ENCODE data around the gene PIRT.

The PIRT gene

DNA sequence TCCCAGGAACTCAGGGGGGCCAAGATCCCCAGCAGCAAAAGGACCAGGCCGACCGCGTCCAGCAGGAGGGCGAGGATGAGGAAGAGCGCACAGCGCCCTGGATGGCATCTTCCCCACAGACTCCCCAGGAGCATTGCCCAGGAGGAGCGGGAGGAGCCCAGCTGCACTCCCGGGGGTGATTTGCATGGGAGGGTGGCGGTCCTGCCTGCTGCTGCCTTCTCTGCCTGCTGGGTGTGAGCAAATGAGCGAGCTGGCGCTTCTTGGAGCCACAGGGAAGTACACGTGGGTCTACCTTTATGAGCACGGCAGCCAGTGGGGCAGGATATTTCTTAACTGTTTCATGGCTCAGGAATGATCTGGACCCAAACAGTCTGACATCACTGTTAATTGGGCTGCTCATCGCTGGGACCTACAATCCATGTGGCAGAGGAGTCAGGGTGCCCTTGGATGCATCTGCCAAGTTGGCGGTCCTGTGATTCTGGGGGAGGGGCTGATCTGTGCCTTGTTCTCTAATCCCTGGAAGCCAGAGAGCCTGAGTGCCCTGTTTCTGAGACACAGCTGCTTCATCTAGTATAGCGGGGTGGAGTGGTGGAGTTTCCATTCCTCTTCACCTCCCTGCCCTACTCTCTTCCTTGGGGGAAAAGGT is 33.9 kb downstream of the PIRT start, which contains the start of gene TMEM238L:
TMEM238L (minus strand) TSS at position 270 of the 646 bp plus-strand sequence; CDS start at position 134, 136 bp downstream.
- TF ChIP-seq ZNF70 (CRISPR knock-in tag; IDR thresholded peaks at IDR 0.05) (no peak), ZNF8 (CRISPR knock-in tag; IDR thresholded peaks at IDR 0.05) (no peak), ZC3H10 (CRISPR knock-in tag; IDR thresholded peaks at IDR 0.05) (no peak), ISL1 (CRISPR knock-in tag; IDR thresholded peaks at IDR 0.05) (no peak), ARNTL (CRISPR knock-in tag; IDR thresholded peaks at IDR 0.05; ENCODE audit: borderline replicate concordance, low read depth) (no peak), ZNF565 (CRISPR knock-in tag; conservative IDR thresholded peaks at IDR 0.05; ENCODE audit: low read depth) (no peak), GLIS3 (CRISPR knock-in tag; IDR thresholded peaks at IDR 0.05) (no peak), ZFP3 (CRISPR knock-in tag; IDR thresholded peaks at IDR 0.05) (no peak), CSDC2 (CRISPR knock-in tag; IDR thresholded peaks at IDR 0.05) (no peak), SNAI2 (CRISPR knock-in tag; IDR thresholded peaks at IDR 0.05) (no peak), CREB5 (CRISPR knock-in tag; IDR thresholded peaks at IDR 0.05; ENCODE audit: low read depth) (no peak), RARB (CRISPR knock-in tag; IDR thresholded peaks at IDR 0.05) (no peak), TOX (CRISPR knock-in tag; IDR thresholded peaks at IDR 0.05; ENCODE audit: borderline replicate concordance) (no peak), BACH2 (CRISPR knock-in tag; IDR thresholded peaks at IDR 0.05; ENCODE audit: borderline replicate concordance) (no peak), ZFP30 (CRISPR knock-in tag; IDR thresholded peaks at IDR 0.05) (no peak), CSRNP3 (CRISPR knock-in tag; IDR thresholded peaks at IDR 0.05) (no peak), ESRRG (CRISPR knock-in tag; IDR thresholded peaks at IDR 0.05) (no peak)
- TF ChIP-seq, protein P1, sequence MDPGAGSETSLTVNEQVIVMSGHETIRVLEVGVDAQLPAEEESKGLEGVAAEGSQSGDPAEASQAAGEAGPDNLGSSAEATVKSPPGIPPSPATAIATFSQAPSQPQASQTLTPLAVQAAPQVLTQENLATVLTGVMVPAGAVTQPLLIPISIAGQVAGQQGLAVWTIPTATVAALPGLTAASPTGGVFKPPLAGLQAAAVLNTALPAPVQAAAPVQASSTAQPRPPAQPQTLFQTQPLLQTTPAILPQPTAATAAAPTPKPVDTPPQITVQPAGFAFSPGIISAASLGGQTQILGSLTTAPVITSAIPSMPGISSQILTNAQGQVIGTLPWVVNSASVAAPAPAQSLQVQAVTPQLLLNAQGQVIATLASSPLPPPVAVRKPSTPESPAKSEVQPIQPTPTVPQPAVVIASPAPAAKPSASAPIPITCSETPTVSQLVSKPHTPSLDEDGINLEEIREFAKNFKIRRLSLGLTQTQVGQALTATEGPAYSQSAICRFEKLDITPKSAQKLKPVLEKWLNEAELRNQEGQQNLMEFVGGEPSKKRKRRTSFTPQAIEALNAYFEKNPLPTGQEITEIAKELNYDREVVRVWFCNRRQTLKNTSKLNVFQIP (CRISPR knock-in tag; IDR thresholded peaks at IDR 0.05; ENCODE audit: borderline replicate concordance, low read depth), result no peak
- TF ChIP-seq, protein P2, sequence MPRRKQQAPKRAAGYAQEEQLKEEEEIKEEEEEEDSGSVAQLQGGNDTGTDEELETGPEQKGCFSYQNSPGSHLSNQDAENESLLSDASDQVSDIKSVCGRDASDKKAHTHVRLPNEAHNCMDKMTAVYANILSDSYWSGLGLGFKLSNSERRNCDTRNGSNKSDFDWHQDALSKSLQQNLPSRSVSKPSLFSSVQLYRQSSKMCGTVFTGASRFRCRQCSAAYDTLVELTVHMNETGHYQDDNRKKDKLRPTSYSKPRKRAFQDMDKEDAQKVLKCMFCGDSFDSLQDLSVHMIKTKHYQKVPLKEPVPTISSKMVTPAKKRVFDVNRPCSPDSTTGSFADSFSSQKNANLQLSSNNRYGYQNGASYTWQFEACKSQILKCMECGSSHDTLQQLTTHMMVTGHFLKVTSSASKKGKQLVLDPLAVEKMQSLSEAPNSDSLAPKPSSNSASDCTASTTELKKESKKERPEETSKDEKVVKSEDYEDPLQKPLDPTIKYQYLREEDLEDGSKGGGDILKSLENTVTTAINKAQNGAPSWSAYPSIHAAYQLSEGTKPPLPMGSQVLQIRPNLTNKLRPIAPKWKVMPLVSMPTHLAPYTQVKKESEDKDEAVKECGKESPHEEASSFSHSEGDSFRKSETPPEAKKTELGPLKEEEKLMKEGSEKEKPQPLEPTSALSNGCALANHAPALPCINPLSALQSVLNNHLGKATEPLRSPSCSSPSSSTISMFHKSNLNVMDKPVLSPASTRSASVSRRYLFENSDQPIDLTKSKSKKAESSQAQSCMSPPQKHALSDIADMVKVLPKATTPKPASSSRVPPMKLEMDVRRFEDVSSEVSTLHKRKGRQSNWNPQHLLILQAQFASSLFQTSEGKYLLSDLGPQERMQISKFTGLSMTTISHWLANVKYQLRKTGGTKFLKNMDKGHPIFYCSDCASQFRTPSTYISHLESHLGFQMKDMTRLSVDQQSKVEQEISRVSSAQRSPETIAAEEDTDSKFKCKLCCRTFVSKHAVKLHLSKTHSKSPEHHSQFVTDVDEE (CRISPR knock-in tag; IDR thresholded peaks at IDR 0.05), result no peak
- no peak for ATAC-seq

DNA sequence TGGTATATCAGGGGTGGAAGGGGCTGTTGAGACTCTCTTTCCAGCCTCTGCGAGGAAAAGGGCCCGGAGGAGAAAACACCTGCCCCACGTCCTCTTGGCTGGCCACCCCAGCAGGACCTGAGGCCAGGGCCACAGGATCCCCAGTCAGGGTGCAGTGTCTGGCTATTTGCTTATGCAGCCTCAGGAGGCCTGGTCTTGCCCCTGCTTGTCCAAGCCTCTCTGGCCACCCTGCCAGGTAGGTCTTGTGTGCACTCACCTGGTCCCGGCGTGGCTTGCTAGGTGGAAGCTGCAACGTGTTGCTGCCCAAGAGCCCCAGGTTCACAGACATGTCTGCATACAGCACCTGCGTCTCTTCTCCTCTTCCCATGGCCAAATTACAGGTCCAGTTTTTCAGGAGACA is 34.5 kb downstream of the PIRT start:
- ATAC-seq, result no peak
- TF ChIP-seq, protein P1 (CRISPR knock-in tag; IDR thresholded peaks at IDR 0.05; ENCODE audit: borderline replicate concordance, low read depth), result no peak
- TF ChIP-seq BACH2 (CRISPR knock-in tag; IDR thresholded peaks at IDR 0.05; ENCODE audit: borderline replicate concordance), result no peak
- no peak for TF ChIP-seq ZNF8 (CRISPR knock-in tag; IDR thresholded peaks at IDR 0.05)
- TF ChIP-seq ZNF565 (CRISPR knock-in tag; conservative IDR thresholded peaks at IDR 0.05; ENCODE audit: low read depth), result no peak
- no peak for TF ChIP-seq ZC3H10 (CRISPR knock-in tag; IDR thresholded peaks at IDR 0.05)
- no peak for TF ChIP-seq ESRRG (CRISPR knock-in tag; IDR thresholded peaks at IDR 0.05)
- TF ChIP-seq ZFP3 (CRISPR knock-in tag; IDR thresholded peaks at IDR 0.05), result no peak
- TF ChIP-seq CREB5 (CRISPR knock-in tag; IDR thresholded peaks at IDR 0.05; ENCODE audit: low read depth), result no peak
- TF ChIP-seq SNAI2 (CRISPR knock-in tag; IDR thresholded peaks at IDR 0.05), result no peak
- TF ChIP-seq, protein P2 (CRISPR knock-in tag; IDR thresholded peaks at IDR 0.05), result no peak
- TF ChIP-seq ISL1 (CRISPR knock-in tag; IDR thresholded peaks at IDR 0.05), result no peak
- TF ChIP-seq ZFP30 (CRISPR knock-in tag; IDR thresholded peaks at IDR 0.05), result no peak
- no peak for TF ChIP-seq GLIS3 (CRISPR knock-in tag; IDR thresholded peaks at IDR 0.05)
- no peak for TF ChIP-seq ARNTL (CRISPR knock-in tag; IDR thresholded peaks at IDR 0.05; ENCODE audit: borderline replicate concordance, low read depth)
- TF ChIP-seq RARB (CRISPR knock-in tag; IDR thresholded peaks at IDR 0.05), result no peak
- no peak for TF ChIP-seq TOX (CRISPR knock-in tag; IDR thresholded peaks at IDR 0.05; ENCODE audit: borderline replicate concordance)
- no peak for TF ChIP-seq CSDC2 (CRISPR knock-in tag; IDR thresholded peaks at IDR 0.05)
- TF ChIP-seq CSRNP3 (CRISPR knock-in tag; IDR thresholded peaks at IDR 0.05), result no peak
